ENCODE measurements around the gene ALG9.
"Not testable (repeated sequence)": the region's sequence is repeated elsewhere in the genome, so short reads cannot be mapped to it uniquely, and the experiment has no call there.

ALG9 gene, protein sequence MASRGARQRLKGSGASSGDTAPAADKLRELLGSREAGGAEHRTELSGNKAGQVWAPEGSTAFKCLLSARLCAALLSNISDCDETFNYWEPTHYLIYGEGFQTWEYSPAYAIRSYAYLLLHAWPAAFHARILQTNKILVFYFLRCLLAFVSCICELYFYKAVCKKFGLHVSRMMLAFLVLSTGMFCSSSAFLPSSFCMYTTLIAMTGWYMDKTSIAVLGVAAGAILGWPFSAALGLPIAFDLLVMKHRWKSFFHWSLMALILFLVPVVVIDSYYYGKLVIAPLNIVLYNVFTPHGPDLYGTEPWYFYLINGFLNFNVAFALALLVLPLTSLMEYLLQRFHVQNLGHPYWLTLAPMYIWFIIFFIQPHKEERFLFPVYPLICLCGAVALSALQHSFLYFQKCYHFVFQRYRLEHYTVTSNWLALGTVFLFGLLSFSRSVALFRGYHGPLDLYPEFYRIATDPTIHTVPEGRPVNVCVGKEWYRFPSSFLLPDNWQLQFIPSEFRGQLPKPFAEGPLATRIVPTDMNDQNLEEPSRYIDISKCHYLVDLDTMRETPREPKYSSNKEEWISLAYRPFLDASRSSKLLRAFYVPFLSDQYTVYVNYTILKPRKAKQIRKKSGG

DNA sequence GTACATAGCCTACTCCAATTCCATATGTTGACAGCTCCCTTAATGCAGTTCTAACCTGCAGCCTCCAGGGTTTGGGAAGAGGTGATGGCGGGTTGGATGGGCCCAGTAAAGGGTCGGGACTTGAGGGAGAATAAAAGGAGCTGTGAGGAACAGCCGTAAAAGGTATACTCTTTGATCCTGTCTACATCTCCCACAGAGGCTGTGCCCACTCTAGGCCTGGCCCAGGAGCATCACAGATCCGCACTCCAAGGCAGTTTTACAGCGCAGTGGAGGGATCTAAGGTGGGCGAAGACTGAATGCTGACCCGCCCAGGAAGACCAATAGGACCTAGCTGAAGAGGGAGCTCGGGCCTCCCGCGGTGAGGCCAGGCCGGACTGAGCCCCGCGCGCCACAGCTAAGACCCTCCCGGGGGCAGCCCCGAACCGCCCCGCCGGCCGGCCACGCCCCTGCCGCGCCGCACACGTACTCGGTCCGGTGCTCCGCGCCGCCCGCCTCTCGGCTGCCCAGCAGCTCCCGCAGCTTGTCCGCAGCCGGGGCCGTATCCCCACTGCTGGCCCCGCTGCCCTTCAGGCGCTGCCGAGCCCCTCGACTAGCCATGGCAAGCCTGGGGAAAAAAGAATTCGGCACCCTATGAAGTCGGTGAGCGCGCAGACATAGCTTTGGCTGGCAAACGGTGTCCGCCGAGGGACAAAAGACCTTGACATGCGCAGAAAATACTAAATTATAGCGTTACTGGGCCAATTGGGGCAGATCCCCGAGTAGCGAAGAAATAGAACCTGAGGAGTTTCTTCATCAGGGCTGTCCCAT is at the start of gene ALG9:
Gene ALG9 (minus strand): TSS at position 696 of the 807 bp plus-strand sequence. CDS start 99 bp downstream, at position 597.
- peak; percentile 79 for DNase-seq

DNA sequence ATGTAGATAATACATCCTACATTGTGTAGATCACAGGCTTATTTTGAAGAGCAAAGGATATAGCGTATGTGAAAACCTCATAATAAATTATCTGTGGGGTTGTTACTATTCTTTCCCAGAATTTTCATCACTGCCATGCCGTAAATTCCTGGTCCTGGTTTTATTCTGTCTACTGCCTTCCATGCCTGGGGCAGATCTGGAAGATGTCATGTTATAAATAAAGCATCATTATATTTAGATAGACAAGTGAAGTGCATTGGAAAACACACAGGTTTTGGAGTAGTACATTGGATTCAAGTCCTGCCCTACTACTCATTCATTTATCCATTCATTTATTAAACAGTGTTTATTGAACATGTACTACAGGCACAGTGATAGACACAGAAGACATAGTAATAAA is 49.5 kb upstream of the ALG9 start:
- no peak for DNase-seq

DNA sequence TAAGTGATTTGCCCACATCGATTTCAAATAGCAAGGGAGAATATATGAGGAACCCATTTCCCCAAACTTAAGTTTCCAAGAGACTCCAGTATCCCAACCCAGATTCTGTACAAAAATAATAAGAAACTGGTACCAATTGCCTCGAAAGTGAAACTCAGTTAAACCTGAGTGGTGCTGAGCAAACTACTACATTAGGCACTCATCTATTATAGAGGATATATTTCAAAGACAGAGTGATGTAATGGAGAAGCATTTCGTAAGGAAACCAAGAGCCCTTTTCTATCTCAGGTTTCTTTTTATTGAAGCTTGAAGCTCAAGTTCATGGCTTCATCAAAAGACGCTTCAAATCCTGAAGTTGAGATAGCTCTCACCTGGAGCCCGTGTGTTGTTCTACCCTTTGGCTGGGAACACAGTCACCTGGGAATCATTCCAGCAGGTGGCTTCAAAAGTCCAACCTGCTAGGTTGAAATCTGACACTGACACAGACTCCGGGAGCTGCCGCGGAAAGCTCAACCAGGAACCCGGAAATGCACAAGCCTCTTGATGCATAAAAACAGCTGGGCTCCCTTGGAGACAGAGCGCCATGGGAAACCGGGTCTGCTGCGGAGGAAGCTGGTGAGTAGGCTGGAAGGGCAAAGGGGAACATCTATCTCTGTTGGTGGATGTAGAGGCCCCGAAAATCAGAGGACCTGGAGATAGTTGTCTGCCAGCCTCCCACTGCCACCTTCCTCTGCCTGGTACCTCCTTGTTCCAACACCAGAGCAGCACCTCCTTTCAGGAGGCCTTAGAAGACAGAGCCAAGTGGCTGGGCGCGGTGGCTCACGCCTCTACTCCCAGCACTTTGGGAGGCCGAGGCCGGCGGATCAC is 47.2 kb upstream of the ALG9 start, which contains the start of gene C11orf52:
Gene C11orf52 (plus strand): TSS at position 524 of the 867 bp plus-strand sequence. CDS start 60 bp downstream, at position 584.
- DNase-seq, result no peak

DNA sequence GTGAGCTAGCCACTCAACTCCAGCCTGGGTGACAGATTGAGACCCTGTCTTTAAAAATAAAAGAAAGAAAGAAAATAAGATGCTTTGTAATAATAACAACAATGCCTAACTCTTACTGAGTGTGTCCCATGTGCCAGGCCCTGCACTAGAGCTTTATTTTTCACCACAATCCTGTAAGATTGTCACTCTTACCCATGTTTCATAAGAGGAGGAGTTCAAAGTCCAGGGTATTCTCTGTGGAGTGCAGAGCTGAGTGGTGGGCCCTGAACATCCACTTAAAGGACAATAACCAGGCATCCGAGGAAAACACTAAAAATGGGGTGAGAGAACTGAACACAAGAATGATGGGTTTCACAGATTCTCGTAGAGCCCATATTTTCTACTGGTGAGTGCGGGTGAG is 46.4 kb upstream of the ALG9 start:
- DNase-seq, result no peak

DNA sequence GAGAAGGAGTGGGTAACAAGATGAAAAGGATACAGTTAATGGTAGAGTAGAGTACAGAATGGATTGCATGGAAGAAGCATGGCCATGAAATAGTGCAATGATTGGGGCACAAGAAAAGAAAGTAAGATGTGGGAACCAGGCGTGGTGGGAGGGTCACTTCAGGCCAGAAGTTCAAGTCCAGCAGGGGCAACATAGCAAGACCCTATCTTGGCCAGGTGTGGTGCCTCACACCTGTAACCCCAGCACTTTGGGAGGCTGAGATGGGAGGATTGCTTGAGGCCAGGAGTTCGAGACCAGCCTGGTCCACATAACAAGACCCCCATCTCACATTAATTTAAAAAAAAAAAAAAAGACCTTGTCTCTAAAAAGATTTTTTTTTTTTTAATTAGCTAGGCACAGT is 45.9 kb upstream of the ALG9 start:
- no peak for DNase-seq

DNA sequence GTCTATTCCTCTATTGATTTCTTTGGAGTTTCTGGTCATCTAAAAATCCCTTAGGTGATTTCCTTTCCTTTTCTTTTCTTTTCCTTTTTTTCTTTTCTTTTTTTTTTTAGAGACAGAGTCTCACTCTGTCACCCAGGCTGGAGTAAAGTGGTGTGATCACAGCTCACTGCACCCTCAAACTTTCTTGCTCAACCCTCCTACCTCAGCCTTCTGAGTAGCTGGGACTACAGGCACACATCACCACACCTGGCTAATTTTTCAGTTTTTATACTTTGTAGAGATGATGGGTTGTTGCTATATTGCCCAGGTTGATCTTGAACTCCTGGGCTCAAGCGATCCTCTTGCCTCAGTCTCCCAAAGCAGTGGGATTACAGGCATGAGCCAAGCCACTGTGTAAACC is 45.4 kb upstream of the ALG9 start:
- no peak for DNase-seq

DNA sequence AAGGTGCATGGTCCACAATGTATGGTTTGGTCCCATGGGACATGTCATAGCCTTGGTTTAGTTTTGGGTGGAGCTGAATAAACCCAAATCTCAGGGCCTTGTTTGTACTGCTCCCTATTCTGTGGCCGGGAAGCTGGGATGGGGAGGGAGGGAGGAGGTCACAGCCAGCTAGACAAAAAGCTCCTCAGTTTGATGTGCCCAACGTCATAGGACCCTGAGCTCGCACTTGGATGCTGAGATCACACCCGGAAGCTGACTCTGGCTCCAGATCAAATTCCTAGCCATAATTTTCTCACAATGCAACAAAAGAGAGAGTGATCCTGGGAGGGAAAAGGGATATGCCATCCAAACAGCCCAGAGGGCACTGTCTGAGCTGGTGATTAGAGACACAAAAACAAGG is 42.6 kb upstream of the ALG9 start:
- no peak for DNase-seq

DNA sequence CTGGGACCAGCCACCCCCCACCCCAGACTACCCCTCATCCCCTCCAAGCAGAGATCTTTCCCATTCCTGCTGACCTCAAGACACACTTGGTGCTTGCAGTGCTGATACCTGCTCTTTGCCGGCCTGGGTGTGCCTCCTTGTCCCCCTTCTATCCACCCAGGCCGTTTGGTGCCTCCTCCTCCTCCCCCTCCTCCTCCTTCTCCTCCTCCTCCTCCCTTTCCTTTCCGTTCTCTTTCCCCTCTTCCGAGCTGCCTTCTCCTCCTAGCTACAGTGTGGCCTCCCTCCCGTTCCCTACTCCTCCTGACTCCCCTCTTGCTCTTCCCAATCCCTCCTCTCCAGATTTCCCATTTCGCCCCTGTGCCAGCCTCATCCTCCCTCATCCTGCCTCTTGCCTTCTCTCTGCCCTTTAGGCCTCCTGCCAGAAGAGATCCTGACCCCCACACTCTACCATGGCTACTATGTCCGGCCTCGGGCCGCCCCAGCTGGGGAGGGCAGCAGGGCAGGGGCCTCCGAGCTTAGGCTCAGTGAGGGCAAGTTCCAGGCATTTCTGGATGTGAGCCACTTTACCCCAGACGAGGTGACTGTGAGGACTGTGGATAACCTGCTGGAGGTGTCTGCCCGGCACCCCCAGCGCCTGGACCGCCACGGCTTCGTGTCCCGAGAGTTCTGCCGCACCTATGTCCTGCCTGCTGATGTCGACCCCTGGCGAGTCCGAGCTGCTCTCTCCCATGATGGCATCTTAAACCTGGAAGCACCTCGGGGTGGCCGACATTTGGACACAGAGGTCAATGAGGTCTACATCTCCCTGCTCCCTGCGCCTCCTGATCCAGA is 41.9 kb upstream of the ALG9 start:
- DNase-seq, result no peak

DNA sequence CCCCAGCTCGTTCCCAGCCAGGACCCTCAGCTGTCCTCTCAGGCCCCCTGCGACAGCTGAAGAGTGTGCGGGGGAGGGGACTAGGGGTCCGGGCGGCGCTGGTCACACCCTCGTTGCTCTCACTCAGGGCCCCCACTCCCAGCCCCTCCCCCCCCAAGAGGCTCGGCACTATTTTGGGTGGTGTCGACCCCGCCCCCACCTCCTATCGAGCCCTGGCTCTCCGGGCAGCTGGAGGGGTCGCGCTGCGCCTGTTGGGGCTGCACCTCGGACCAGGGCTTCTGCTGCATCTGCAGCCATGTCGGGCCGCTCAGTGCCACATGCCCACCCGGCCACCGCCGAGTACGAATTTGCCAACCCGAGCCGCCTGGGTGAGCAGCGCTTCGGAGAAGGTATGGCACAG is 41.2 kb upstream of the ALG9 start, which contains the start of gene HSPB2:
Gene HSPB2 (plus strand): TSS at position 200 of the 400 bp plus-strand sequence. CDS start 96 bp downstream, at position 296.
- no peak for DNase-seq

DNA sequence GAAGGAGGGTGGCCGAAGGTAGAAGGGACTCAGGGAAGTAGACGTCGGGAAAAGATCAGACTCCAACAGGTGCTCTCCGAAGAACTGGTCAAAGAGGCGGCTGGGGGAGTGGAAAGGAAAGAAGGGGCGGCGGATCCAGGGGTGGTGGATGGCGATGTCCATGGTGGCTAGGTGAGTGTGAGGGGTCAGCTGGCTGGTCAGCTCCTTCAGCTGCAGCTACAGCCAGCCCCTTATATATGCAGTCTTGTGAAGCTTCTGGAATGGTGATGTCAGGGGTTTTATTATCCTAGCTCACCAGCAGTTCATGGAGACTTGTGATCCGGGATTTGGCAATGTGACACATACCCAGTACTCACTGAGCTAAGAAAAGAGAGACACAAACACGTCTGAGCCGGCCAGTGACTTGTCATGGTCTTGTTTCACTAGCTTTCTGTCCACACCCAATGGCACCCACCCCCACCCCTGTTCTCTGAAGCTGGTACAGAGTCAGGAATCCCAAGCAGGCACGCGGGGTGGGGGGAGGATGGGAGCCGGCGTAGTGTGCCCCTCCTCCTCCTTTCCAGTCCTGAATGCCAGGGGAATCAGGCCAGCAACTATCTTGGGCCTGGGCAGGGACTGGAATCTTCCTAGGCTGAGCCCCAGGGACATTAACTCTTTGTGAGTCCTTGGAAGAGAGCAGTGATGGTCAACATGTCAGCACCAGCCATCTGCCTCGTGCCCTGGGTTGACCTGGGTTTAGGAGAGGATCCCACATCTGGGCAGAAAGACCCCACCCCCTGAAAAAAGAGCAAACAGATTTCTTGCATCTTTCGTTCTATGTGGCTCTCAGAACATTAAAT is 40.4 kb upstream of the ALG9 start, which contains the start of gene CRYAB:
Gene CRYAB (minus strand): TSS at position 208 of the 839 bp plus-strand sequence. CDS start 46 bp downstream, at position 162.
- no peak for DNase-seq

DNA sequence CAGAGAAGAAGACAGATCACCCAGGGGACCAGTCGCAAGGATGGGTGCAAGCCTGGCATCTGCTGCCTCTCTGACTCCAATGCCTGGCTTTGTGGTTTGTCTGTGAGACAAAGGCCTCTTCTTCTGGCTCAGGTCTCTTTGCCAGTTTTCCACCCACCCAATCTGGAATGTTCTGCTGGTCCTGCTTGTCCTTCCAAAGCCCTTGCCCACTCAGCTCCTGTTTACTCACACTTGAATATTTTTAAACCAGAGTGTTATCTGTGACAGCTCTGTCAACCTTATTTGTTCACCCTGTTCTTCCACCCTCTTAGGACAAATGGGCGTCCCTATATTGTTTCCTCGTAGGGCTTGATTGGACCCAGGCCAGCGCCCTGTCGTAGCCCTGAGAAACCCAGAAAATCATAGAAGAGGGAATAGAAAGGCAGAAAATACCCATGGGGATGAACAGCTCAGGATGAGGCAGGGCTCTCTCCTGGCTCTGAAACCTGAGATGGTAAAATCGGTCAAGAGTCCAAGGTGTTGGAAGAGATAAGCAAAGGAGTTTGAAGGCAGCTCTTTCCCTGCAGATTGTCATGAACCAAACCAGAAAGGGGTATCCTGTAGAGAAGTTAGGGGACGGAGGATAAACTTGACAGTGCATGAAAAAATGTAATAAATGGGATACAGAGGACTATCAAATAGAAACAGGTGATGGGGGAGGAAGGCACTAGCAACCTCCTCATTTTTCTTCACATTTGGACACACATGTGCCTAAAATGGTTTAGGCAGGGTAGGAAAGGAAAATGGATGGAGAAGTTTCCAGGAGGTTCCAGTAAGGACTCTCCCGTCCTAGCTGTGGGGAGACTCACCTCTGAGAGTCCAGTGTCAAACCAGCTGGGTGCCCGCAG is 39.5 kb upstream of the ALG9 start:
- DNase-seq, result no peak

DNA sequence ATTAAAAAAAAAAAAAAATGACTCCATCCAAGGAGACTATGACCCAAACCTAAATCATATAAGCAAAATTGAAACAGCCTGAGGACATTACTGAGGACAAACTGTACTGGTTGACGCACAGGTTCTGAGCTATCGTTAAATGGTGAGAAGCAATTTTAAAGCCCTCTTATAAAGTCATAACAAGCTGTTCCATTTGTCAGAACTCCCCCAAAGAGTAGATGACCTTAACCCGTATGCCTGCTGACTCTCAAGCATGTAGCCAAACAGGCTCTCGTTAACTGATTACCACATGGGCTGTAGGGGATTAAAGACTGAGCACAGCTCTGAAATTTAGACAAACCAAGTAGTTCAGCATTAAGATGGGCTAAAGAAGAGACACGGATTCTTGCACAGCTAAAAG is 38.0 kb upstream of the ALG9 start:
- no peak for DNase-seq

DNA sequence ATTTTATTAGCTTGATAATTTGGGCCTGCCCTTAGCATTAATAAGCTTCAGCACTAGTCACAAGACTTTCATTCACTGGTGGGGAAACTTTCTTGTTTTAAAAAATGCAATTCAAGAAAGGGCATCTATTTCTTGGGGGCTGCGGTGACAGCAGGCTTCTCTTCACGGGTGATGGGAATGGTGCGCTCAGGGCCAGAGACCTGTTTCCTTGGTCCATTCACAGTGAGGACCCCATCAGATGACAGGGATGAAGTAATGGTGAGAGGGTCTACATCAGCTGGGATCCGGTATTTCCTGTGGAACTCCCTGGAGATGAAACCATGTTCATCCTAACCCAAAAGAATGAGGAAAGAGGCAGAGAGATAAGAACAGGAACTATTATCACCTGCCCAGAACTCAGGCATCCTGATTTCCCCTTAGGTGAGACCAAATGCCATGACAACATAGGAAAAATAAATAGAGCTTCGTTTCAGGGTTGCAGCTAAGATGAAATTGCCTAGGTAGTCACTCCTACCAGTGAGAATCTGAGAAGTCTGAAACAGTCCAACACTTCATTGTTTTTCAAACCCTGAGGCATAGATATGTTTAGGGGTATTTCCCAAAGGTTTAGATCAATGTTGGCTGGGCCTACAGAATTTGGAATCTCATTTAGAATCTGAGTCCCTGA is 37.4 kb upstream of the ALG9 start:
- DNase-seq, result no peak

DNA sequence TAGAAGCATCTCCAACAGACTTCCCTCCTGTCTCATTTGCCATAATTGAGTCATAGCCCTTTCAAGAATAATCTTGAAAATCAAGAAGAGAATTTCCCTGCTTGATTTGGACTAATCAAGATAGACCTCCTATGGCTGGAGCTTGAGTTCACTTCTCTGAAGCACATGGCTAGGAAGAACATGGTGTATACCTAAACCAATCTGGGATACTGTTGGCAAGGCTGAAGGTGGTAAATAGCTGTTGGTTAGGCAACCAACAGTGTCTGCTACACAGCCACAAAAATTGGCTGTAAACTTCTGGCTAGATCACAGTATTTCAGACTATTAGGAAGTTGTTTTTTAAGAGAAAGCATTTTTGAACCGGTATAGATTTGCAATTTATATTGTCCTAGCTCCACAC is 35.3 kb upstream of the ALG9 start:
- no peak for DNase-seq

DNA sequence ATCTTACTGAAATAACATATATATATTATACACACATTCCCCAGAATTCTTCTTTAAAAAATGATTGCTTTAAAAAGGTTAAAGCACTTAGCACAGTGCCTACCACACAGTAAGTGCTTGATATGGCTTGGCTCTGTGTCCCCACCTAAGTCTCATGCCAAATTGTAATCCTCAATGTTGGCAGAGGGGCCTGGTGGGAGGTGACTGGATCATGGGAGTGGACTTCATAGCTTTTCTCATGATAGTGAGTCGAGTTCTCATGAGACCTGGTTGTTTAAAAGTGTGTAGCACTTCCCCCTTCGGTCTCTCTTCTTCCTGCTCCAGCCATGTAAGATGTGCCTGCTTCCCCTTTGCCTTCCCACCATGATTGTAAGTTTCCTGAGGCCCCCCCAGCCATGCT is 34.0 kb upstream of the ALG9 start:
- no peak for DNase-seq

DNA sequence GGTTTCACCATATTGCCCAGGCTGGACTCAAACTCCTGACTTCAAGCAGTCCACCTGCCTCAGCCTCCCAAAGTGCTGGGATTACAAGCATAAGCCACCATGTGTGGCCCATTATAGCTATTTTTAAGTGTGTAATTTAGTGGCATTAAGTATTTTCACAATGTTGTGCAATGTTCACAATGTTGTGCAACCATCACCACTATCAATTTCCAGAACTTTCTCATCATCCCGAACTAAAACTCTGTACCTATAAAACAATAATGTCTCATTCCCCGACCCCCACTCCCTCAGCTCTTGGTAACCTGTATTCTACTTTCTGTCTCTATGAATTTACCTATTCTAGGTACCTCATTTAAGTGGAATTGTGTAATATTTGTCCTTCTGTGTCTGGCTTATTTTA is 15.5 kb upstream of the ALG9 start:
- no peak for DNase-seq

DNA sequence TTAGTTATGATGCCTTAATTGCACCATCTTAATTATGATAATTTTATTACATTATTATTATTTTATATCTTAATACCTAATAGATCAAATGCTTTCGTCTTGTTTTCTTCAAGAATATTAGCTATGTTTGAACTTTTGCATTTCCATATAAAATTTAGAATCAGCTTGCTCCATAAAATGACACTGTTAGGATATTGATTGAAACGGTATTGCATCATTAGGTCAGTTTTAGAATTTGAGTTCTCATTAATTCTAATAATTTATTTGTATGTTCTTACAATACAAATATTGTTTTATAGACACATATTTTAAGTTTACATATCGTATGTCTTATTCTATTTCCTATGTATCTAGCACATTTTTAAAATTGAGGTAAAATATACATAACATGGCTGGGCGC is 14.7 kb upstream of the ALG9 start:
- DNase-seq, result no peak

DNA sequence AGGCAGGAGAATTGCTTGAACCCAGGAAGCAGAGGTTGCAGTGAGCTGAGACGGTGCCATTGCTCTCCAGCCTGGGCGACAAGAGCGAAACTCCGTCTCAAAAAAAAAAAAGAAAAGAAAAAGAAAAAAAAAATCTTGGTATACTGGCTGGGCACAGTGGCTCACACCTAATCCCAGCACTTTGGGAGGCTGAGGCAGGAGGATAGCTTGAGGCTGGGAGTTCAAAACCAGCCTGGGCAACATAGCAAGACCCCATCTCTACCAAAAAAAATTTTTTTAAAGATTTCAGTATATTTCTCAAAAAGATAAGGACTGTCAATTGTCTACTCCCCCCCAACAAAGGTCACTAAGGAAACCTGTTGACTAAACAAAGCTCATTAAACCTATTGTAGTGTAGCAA is 13.7 kb upstream of the ALG9 start:
- not testable (repeated sequence) for DNase-seq

DNA sequence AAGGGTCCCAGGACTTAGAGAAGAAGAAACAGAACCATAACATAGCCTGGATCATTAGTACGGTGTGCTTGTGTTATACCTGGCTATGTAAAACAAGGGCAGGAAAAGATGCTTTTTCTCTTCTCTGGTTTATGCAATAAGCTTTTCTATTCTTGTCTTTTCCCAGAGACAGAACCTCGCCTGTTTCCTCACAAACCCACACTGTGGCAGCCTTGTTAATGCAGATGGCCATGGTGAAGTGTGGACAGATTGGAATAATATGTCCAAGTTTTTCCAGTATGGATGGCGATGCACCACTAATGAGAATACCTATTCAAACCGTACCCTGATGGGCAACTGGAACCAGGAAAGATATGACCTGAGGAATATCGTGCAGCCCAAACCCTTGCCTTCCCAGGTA is 10.8 kb upstream of the ALG9 start:
- DNase-seq, result no peak
